HPDE6-E6E7 (cell line): ENCODE results near the gene DYNC2H1.
A peak's percentile ranks its signal among the peaks of the same experiment; 100 is the strongest.

ENCODE experiments used
- DNase-seq: peaks from one replicate; pipeline ENCODE4 v3.0.0; 2011; ENCODE audit warnings: missing footprints; ENCODE audit errors: extremely low spot score

Gene DYNC2H1

DNA sequence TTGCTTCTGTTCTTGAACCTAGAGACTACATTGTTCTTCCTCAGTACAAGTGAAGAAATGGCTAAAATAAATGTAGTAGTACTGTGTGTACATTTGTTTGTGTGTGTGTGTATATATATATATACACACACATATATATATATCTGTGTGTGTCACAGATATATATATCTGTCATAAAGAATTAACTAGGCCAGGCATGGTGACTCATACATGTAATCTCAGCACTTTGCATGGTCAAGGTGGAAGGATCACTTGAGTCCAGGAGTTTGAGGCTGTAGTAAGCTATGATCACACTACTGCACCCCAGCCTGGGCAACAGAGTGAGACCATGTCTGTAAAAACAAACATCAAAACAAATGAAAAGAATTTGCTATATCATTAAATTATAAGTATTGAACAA lies 164.8 kb downstream of the DYNC2H1 start:
- DNase-seq, result no peak

DNA sequence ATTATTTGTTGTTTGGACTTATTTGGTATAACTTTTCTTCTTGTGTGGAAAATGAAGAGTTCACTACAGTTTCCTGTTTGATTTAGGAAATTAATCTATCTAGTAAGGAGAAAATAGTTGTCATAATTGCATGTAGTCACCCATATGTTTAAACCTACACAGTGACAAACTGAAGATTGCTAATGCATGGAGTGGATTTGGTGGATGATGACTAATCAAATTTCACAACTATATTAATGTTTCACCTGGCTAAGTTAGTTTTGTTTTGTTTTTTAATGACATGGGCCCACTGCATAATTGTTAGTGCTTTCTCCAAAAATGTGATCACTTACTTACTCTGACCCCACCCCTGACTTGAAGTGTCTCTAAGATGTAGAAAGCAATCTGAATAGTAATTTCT lies 170.6 kb downstream of the DYNC2H1 start:
- DNase-seq, result peak; percentile 12

DNA sequence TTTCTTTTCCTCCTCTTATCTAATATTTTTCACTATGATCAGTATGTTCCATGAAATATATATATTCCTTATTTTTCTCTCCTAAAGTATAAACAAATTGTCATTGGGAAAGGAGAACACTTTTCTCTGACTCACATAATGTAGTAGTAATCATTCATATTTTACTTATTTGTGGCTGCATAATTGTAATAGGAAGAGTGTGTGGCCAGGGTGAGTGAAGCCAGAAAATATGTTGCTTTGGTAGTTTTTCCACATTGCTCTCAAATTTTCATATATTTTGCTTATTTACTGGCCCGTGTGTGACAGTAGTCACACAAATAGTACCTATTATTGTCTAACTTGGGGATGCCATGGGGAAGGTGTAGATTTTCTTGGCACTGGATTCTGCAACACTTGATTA lies 172.1 kb downstream of the DYNC2H1 start:
- no peak for DNase-seq

DNA sequence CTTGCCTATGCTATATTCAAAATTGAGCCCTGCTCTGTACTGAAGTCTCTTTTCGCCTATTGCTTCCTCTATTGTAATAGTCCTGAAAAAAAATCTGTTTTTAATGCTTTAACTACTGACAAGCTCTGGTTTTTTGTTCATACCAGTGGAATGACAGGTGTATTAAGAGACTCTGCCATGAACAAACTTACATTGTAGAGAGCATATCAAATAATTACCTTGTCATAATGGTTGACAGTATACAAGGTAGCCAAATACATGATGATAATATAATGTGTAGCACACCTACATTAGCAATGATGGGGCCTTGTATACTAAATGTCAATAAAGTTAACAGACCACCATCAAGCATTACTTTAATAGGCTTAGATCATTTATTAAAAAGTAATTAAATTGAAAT lies 175.0 kb downstream of the DYNC2H1 start:
- DNase-seq, result no peak

GRCh38 chr11:103294516-103294915 lies 185.3 kb downstream of the DYNC2H1 start:
- no peak for DNase-seq

DNA sequence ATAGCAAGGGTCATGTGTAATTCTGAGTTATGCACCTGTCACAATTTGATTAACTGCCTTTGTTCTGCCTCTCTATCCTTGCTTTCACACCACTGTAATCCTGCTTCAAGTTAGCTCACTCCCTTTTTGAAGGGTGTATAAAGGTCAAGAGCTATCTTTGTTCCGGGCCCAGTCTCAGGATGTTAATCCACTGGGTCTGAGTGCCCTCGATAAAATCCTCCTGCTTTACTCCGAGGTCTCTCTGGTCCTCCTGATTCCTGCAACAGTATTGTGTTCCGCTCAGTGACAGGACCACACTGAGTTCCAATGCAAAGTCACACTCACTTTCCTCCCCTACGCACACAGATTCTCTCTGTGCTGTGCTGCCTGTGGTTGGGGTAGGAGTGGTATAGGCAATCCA lies 186.5 kb downstream of the DYNC2H1 start:
- no peak for DNase-seq

- DNase-seq, result no peak
These were observed 188.7 kb downstream of the DYNC2H1 start for GRCh38 chr11:103297900-103298299.

DNA sequence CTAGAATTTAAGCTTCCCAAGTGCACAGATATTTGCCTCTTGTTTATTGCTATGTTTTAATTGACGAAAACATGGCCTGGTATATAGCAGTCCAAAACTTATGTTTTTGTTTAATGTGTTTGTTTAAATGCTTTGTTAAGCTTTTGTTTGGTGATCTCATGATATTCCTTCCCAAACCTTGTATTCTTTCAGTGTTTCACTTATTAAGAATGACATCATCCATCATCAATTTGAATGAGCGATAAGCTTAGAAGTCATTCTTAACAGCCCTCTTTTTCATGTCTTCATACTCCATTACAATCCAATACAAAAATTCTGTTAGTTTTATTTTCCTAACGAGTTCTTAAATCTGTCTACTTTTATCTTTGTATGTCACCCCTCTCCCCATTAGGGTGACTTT lies 206.0 kb downstream of the DYNC2H1 start:
- no peak for DNase-seq

GRCh38 chr11:103317118-103317517 lies 207.9 kb downstream of the DYNC2H1 start:
- no peak for DNase-seq

GRCh38 chr11:103322821-103323220 lies 213.6 kb downstream of the DYNC2H1 start:
- no peak for DNase-seq

GRCh38 chr11:103325686-103326069 lies 216.5 kb downstream of the DYNC2H1 start:
- DNase-seq, result no peak

DNA sequence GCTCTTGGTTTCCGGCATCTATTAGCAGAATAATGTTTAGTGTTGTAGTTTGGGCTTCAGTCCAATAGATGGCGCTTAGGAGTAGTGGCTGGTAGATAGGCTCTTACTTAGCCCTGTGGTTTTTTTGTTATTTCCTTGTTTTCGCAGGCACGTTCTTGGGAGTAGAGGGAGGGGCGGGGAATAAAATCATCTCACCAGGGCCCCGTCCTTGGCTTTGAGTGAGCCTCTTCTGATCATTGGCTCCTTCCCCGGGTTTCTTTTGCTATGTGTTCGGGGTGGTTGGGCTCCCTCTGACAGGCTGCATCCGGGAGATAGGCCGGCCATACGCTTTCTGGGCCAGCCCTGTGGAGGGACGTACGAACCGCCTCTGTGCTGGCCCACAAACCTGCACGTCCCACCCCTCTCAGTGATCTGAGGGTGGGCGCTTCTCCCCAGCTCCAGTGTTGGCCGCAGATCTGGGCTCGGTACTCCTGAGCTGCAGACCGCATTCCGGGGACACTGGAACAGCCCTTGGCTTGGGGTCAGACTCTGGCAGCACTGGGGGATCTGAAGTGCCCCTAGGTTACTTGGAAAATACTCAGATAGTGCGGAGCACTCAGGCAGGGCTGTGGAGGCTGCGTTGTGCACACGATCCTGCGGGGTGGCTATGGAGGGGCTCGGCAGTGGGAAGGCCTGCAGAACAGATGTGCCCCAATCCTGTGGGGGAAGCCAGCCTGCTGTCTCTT lies 217.0 kb downstream of the DYNC2H1 start:
- DNase-seq, result peak; percentile 46

DNA sequence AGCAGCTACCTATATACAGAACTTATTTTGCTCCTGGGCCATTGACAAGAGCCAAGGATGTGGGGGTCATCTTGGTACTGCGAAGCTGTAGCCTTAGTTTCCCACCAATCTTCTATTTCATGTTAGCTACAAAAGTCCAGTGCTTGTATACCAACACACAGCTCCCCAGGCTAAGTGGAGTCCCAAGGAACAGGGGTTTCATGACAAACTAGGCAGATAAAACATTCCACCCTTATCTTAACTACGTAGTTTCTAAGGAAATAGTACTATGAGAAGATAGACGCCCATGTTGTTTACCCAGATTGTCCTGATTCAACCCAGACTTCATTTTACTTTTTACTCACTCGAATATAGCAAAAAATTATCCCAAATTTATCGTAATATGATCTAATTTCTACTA lies 218.5 kb downstream of the DYNC2H1 start:
- no peak for DNase-seq

- no peak for DNase-seq
These were observed 223.2 kb downstream of the DYNC2H1 start for GRCh38 chr11:103332409-103332808.

GRCh38 chr11:103338621-103339484 lies 229.6 kb downstream of the DYNC2H1 start:
- no peak for DNase-seq

- DNase-seq, result no peak
These were observed 230.2 kb downstream of the DYNC2H1 start for GRCh38 chr11:103339485-103339857.

GRCh38 chr11:103340956-103341355 lies 231.7 kb downstream of the DYNC2H1 start:
- DNase-seq, result no peak

- DNase-seq, result no peak
These were observed 235.7 kb downstream of the DYNC2H1 start for GRCh38 chr11:103344886-103345285.

DNA sequence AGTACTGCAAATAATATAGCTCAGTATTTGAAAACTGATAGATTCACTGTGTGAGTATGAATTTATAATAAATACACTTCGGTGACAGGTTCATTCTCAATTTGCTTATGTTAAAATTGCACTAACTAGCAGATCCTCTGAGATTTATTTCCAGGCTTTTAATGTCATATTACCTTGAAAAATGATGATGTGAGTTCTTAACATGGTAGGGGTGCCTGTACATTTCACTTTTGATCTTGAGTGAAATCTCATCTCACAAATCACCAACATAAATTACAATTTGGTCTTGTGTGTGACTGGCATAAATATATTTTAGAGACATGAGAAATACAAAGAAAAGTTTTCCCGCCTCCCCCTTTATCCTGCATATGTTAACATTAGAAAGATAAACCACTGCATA lies 240.4 kb downstream of the DYNC2H1 start:
- DNase-seq, result no peak

- no peak for DNase-seq
These were observed 245.4 kb downstream of the DYNC2H1 start for GRCh38 chr11:103354656-103355055.

DNA sequence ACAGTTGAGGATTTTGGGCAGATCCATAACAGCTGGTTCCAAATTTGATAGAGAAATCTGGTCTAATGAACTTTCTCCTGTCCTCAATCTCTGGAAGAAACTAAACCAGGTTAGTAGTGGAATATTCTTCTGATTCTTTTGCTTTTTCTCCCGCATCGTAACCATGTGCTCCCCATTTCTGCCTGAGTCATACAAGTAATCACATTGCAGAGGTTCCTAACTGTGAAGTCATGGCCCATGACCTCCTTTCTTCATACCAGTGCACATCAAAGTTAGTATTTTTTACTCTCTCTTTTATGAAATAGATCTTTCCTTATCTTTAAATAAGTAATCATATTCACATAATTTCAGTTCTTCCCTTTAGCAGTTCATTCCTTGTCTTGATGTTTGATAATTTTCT lies 249.0 kb downstream of the DYNC2H1 start:
- DNase-seq, result no peak

DNA sequence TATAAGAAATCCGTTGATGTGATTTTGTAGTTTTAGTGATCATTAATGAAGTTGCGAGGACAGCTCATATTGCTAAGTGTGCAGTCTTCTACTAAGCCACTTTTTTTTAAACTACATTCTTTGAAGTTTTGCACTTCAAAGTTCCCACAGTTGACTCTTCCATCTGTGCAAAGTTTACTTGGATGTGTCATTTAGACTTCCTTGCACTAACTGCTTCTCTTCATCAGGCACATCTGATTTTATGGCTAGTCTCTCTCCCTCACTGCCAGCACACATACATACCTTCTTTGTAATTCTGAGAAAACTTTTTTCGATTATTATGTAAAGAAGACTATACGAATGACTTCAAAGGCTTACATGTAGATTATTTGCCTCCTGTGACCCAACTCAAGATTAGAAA lies 250.0 kb downstream of the DYNC2H1 start:
- DNase-seq, result no peak

DNA sequence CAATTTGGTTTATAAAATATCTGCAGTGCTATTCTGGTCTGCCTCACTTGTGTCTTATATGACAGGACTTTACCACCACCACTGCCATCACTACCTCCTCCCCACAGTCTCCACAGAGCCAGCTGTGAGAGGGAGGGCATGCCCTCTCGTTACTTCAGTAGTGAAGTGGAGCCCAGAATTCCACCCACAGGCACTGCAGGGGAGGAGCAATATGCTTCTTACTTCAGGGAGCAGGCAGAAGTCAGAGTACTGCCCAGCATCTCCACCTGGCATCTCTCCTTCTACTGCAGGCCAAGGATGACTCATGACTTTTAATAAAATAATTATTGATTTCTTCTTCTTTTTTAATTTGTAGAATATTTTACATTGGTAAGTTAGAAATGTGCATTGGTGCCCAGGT lies 255.5 kb downstream of the DYNC2H1 start:
- no peak for DNase-seq
